Breast epithelium (tissue), 3 donors: ENCODE data around the gene FARP1.

Source experiments
- CTCF ChIP-seq, 3 donors: fragments of 450-650 bp; IDR thresholded peaks; one replicate each; pipeline ENCODE4 v1.5.1; 2016 to 2017; ENCODE audit warnings: antibody characterized with exemption in 3 of 3, mild to moderate bottlenecking in 3 of 3, moderate library complexity in 3 of 3
- POLR2A ChIP-seq: fragments of 450-650 bp; IDR thresholded peaks from one replicate; pipeline ENCODE4 v1.6.1; 2016; ENCODE audit warnings: antibody characterized with exemption, mild to moderate bottlenecking, moderate library complexity
- POLR2AphosphoS5 ChIP-seq, 3 donors: sonication (generic); formaldehyde crosslinking; IDR thresholded peaks; one replicate each; pipeline ENCODE4 v1.6.1; 2017; ENCODE audit warnings: antibody characterized with exemption in 3 of 3

GRCh38 chr13:98366443-98366842 is 223.5 kb downstream of the FARP1 start:
- TF ChIP-seq POLR2A (no peak), CTCF (IDR thresholded peaks at IDR 0.05) (no peak), POLR2AphosphoS5 (IDR thresholded peaks at IDR 0.05) (no peak)
